ENCODE measurements around the gene ADGRB2.
"Not testable (repeated sequence)": the region's sequence is repeated elsewhere in the genome, so short reads cannot be mapped to it uniquely, and the experiment has no call there.

ADGRB2 gene

DNA sequence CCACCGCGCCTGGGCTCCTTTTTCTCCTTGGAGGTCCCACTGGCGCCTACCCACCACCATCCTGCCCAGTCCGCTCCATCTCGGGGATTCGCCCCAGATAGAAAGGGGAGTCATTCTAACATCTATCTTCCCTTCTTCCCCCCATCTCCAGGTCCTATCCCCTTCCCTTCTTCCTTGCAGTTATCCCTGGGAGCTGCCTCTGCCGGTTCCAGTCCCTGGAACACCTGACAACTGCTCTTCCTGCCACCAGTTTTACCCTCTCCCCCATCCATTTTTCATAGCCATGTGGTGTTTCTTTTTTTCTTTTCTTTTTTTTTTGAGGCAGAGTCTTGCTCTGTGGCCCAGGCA, 48.3 kb downstream of the ADGRB2 start:
- DNase-seq = no peak

DNA sequence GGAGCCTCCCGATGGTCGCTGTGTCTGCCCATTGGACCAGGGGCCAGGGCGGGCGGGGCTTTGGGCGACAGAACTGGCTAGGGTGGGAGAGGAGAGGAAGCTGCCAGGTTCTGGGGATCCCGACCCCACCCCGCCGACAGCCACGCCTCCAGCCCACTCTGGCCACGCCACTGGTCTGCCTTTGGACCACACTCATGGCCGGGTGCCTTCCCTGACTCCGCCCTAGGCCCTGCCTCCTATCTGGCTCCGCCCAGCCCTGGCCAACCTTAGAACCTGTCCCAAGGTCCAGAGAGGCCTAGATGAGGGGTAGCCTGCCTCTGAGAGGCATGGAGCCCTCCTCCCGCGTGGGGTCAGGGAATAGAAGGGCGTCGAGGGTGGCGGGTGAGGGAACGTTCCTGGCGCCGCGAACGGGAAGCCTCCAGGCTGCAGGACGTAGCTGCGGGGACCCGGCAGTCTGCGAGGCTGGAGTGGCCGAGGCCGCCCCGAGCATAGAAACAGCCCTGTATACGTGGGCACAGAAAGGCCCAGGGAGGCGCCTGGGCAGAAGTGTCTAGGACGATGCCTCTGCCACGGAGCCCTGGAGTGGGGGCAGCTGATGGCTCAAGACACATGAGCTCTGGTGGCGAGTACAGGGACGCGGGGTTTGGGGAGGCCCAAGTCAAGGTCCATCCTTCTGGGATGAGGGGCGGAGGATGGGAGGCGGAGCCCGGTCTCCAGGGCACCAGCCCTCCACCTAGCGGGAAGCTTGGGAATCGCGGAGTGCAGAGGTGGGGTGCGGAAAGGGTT, 48.9 kb downstream of the ADGRB2 start:
- peak; percentile 46 for DNase-seq

DNA sequence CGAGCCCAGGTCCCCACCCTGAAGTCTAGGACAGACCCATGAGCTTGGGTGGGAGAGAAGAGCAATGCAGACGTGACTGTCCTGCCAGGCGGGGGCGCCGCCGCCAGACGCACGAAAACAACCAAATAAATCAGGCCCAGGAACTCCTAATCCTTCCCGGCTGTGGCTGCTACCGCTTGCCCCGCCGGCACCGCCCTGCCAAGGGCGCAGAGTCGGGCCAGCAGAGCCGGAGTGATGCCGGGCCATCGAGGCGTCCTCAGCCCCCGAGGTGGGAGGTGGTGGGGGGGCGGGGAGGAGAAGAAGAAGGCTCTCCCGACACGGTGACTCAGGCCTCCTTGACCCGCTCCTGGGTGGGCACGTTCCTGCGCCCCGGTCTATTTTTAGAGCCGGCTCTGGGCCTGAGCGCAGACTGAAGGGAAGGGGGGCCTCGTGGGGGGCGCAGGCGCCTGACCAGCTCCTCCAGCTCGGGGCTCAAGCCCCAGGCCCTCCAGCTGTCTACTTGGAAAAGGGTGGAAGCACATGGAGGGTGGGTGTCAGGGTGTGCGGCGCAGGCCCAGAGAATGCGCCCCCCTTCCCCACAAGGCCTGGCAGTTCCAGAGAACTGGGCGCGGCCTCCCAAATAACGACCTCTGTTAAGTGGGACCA, 49.6 kb downstream of the ADGRB2 start:
- DNase-seq = peak; percentile 32

DNA sequence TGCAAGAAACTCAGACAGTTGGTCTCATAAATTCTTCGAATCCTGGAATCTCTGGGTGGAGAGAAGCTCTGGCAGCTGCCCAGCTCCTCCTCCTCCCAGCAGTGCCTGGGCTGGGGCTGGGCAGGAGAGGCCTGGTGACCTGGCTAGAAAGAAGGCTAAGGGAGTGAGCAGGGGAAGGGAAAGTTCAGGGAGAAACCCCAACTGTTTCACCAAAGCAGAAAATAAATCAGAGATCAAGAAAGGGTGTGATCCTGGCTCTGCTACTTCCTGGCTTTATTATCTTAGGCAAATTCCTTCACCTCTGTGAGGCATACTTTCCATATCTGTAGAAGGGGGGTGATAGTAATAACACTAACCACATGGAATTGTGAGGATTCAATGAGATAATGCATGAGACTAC, 51.5 kb downstream of the ADGRB2 start:
- DNase-seq = no peak

DNA sequence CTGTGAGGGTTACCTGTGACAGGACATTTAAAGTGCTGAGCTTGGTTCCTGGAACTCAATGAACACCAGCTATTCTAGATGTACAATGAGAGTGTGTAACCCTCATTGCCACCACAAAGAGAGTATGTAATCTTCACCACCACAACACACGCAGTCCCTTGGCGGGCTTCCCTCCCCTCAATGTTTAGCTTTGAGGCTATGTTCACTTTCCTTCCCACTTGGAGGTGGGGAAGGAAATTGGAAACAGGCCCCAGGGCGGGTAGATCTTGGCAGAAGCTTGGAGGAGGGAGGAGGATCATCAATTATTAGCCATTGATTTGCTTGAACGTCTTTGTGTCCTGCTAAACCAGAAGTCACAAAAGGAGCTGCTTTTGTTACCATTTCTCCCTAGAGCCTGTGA, 52.1 kb downstream of the ADGRB2 start:
- no peak for DNase-seq

DNA sequence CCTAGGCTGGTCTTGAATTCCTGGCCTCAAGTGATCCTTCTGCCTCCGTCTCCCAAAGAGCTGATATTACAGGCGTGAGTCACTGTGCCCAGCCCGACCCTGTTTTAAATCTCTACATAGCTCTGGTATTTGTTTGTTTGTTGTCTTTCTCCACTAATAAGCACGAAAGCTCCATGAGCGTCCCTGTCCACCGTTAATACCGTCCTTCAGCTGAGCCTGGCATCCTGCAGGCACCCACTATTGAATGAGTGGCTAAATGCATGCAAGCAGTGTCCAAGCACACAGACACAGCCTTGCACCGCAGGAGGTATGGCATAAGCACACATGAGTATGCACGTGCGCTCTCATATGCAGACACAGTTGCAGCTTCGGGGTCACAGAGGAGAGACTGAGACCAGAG, 55.8 kb downstream of the ADGRB2 start:
- DNase-seq = no peak

DNA sequence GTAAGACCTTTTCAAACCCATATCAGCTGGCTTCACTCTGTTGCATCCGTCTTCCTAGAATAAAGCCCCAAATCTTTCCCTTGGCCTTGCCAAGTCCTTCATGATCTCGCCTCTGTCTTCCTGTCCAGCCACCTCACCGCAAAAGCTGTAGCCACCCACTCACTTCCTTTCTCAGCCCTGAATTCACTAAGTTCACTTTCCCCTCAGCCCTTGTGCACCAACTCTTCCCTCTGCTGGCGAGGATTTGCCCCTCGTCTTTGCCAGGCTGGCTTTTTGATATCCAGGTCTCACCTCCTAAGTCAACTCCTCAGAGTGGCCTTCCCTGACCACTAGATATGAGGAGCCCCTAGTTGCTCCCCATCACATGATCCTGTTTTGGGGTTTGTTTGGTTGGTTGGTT, 56.4 kb downstream of the ADGRB2 start:
- peak; percentile 38 for DNase-seq

DNA sequence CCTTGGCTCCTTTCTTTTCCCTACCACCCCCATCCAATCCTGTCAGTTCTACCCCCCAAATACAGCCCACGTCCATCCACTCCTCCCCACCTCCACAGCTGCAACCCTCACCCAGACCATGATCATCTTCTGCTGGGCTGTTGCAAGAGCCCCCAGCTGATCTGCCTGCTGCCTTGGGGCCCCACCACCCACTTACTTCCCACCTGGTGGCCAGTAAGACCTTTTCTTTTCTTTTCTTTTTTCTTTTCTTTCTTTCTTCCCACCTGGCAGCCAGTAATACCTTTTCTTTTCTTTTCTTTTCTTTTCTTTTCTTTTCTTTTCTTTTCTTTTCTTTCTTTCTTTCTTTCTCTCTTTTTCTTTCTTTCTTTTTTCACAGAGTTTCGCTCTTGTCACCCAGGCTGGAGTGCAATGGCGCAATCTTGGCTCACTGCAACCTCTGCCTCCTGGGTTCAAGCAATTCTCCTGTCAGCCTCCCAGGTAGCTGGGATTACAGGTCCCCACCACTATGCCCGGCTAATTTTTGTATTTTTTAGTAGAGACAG, 57.0 kb downstream of the ADGRB2 start:
- not testable (repeated sequence) for DNase-seq

DNA sequence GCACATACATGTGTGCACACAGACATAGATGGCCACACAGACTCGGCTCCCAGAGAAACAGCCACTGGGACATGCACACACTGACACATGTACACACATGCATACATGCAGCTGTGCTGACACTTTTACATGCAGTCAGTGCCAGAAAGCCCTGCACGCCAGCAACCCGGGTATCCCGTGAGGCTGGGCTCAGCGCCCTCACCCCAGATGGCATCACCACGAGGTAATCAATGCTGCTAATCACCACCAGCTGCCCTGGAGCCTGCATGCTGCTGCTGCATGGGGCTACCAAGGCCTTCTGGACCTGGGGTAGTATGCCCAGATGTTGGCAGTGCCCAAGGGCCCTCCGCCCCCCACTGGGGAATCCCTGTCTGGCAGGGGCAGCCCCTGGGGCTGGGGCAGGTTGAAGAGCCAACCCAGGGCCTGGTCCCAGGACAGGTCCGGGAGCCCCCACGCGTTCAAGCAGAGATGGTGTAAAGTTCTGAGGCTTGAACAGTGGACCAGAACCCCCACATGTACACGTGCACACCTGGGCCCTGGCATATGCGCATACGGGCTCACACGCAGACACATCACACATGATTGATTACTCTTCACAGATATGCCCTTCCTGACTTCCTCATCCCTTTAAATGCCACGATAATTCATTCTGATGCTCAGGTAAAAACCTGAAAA, 57.6 kb downstream of the ADGRB2 start:
- DNase-seq = no peak

DNA sequence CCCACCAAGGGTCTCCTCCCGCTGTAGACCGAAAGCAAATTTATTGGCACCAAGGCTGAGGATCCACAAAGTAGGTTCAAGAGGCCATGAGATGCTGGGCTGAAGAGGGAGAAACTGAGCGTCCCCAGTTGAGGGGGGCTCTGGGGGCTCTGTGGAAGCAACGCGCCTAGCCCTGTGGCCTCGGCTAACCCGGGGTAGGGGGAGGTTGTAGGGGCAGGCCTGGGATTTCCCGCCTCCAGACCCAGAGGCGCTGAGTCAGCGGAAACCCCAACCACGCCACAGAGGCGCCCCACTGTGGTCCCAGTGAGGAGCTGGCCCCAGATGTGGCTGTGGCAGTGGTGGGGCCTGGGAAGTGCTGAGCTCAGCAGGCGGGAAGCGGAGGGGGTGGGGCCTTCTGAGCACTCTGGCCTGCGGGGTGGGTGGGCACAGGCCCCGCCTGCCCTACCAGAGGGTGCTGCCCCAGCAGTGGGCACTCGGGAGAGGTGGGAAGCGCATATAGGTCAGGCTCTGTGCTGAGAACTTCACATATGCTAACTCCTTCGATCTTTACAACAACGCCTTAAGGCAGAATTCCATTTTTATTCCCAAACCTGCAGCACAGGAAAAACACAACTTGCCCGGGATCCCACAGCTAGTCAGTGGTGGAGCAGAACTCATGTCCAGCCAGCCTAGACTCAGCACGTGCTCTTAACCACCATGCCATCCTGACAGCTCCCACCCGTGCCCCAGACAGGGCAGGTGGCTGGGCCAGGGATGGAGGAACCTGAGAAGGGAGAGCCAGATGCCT, 58.9 kb downstream of the ADGRB2 start:
- DNase-seq = peak; percentile 36

DNA sequence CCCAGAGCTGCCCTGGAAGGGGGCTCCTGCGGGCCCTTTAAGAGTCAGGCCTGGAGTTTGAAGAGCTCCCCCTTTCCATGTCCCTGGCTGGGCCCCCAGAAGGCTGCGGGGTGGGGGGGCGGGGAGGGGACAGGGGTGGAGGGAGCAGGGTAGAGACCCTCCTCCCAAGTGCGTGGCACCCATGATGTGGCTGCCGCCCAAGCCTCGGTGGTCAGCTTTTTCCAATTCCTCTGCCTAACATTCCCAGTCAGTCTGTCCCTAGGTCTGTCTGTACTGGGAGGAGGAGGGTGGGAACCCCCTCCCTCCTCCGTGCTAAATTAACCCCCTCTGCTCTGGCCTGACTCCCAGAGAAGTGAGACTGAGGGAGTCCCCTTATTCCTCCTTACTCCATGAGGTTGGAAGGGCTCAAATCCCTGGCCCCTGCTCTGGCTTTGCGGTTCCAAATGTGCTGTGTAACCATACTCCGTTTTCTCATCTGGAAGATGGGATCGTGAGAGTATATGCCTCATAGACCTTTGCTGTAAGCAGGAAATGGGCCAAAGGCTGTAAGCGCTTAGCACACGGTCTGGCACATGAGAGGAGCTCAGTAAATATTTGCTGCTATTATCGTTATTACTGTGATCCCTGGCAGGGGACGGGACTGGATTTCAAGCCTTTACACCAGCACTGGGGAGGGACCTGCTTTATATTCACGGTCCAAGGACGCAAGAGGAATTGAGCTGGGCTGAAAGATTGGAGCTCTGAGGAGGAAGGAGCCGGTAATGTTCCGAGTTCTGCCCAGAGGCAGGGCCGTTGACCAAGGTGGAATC, 59.7 kb downstream of the ADGRB2 start:
- no peak for DNase-seq

DNA sequence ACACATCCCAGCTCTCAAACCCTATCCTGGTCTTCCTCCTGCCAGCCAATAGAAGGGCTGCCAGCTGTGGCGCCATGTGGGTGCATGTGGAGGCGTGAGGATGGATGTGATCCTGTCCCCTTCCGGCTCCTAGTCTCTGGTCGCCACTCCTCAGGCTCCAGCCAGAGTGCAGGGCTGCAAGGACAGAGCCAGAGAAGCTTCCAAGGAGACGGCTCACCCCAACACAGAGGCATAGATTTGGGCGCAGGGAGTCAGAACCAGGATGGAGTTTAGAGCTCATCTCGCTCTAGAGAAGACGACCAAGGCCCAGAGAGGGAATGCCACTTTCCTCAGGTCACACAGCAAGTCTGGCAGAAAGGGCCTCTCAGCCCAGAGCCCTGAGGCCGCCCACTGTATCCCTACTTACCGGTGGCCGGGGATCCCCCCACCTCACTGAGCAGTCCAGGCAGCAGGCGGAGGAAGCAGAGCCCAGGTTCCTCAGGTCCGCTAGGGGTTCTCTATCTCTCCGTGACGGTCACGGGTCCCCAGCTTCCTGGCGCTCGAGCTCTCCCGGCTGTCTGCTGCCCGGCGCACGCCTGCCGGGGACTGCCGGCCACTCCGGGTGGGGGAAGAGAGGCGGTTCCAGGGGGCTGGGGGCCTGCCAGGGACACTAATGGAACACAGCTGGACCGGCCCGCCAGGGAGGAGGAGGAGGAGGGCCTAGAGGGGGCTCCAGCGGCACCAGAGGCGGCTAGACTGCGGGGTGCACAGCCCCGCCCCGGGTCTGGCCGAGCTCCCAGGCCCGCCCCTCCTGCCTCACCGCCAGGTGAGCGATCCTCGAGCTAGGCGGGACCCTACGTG, 60.5 kb downstream of the ADGRB2 start, which contains the start of gene COL16A1:
COL16A1 (minus strand) TSS at position 587 of the 840 bp plus-strand sequence. CDS start 1,824 bp downstream, outside the sequence.
- no peak for DNase-seq

DNA sequence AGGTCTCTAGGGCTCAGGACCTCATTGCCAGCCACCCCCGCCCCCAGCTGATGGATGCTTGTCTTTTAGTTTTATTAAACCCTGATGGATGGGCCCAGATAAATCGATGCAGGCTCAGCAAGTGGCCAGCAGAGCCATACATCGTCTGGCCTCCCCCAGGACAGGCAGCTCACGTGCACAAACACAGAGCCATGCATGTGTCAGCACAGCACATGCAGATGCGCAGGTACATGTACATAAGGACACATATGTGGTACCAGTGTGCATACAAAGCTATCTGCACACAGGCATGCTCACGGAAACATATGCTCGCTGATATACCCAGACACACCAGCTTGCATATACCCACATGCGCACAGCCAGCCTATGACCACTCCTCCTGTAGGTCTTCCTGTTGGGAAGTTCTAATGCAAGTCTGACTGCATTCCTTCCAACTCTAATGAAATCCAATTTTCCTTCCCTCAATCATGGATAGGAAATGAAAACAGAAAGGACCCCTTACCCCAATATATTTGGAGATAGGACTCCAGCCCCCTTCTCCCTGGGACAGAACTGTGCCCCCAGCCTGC, 61.2 kb downstream of the ADGRB2 start:
- DNase-seq = no peak

DNA sequence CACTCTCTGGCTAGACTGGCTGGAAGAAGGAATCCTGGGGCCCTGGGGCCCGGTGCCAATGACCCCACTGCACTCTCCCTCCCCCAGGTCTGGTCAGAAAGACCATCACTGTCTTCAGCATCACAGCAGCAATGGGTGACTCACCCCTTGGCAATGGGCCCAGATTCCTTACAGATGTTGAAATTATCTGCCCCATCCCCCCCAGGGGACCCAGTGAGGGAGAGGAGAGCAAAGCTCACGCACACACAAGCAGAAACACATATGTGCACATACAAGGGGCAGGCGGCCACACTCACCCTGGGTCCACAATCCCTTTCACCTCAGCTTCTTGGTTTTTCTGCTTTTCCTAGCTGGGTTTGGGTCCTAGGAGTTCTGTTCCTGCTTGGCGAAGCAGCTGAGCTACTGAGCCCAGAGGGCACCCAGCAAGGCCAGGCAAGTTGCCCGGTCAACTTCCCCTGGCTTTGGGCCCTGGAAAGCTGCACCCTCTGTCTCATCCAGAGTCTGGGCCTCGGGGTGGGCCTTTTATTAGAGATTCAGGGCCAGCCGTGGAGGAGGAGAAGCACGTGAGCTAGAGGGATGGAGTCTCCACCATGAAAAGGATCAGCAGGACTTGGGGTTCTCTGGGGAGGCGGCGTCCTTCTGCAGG, 62.9 kb downstream of the ADGRB2 start:
- peak; percentile 42 for DNase-seq

DNA sequence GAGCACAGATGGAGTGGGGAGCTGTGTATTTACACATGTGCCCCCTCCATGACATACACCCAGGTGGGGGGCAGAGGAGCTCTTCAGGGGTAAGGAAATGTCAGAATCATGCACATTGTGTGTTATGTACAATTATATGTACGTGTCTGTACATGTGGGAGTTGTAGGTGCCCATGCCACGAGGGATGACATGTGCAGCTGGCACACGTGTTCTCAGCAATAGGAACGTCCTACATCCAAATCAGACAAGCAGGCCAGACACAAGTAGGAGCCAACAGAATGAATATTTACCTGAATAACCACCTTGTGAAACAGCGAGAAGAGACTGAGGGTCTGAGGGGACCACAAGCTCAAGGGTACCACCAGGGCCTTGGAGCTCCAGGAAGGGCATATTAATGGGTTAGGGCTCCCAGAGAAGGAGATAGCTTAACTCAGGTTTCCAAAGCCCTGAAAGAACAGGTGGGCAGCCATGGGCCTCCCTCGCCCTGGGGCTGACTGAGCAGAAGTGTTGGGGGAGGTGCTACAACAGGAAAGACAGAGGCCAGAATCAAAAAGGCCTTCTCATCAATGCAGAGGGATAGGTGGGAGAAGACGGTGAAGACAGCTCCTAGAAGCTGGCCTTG, 63.6 kb downstream of the ADGRB2 start:
- no peak for DNase-seq

DNA sequence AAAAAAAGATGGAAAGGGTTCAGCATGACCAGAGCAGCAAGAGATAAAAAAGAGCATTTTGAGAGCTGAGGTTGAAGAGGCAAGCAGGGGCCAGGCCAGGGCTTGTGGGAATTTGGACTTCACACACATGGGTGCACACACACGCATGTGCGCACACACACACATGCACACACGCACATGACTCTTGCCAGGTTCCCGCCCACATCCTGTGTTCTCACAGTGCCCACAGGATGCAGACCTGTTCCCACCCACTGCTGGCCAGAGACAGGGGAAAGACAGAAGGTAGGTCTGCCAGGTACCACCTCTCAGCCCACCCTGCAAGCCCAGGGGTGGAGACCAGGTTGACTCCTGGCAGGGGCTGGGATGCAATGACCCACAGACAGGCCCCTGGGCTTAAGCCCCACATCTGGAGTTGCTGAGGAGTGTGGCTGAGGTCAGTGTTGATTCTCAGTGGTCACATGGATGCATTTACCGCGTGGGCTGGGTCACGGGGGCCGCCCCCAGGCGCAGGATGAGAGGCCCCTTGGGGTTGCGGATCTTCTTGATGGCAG, 64.7 kb downstream of the ADGRB2 start:
- no peak for DNase-seq

DNA sequence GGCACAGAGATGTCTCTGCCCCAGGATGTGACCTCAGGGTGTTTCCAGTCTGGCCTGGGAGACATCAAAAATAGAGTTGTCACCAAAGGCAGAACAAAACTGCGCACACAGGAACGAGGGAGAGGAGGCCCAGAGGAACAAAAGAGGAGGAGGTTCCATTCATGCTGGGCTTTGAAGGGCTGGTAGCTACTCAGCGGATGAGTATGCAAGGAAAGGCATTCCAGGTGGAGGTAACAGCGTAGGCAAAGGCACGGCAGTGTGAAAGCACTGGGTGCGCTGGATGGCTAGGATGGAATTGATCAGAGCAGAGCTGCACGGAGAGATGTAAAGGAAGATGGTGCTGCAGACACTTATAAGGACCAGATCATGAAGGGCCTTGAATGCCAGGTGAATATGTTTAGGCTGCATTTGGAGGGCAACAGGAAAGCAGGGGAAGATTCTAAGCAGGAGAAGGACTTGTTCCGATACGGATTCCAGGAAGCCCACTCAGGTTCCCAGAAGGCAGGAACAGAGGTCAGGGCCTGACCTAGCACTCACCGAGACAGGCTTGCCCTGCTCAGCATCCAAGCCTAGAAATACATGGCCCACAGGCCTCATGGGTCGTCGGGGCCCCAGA, 66.7 kb downstream of the ADGRB2 start:
- no peak for DNase-seq

DNA sequence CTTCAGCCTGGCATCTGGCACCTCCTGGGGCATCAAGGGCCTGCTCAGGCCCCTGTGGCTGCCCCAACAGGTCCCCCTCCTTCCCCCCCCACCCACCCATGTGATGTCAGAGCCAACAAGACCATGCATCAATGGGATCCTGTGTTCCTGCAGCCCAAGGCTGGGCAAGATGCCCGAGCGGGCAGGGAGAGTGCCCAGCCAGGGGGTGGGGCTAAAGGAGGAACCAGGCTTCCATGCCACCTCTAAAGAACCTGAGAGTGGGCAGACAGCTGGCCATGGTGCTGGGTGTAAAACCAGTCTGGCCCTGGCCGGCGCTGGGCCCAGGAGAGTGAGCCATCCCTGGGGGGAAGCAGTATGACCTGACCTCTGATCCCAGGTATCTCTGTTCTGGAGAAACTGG, 67.9 kb downstream of the ADGRB2 start:
- DNase-seq = no peak

DNA sequence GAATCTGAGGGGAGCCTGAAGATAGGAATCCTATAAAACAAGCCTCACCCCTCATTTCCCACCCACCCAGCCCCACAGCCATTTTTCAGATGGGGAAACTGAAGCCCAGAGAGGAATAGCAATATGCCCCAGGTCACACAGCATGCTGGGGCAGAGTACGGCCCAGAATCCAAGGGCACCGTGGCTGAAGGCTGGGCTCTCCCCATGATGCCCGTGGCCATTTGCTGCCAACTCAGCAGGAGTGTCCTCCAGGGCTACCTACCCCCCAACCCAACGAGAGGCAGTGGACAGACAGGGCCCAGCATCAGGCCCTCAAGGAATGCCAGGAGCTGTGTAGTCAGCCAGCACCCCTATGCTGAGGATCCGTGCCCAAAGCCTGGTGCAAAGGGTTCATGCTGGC, 68.8 kb downstream of the ADGRB2 start:
- DNase-seq = no peak

All from hematopoietic multipotent progenitor cell treated with erythropoietin and hydrocortisone succinate and interleukin-3 and kit ligand, for 8 days (in vitro differentiated cells).